IPS-NIHi11 (cell line): ENCODE results near the gene ELK3.

Experiments
- DNase-seq: peaks from one replicate; pipeline ENCODE4 v3.0.0; 2012; ENCODE audit warnings: mixed read lengths, low spot score

Gene ELK3

DNA sequence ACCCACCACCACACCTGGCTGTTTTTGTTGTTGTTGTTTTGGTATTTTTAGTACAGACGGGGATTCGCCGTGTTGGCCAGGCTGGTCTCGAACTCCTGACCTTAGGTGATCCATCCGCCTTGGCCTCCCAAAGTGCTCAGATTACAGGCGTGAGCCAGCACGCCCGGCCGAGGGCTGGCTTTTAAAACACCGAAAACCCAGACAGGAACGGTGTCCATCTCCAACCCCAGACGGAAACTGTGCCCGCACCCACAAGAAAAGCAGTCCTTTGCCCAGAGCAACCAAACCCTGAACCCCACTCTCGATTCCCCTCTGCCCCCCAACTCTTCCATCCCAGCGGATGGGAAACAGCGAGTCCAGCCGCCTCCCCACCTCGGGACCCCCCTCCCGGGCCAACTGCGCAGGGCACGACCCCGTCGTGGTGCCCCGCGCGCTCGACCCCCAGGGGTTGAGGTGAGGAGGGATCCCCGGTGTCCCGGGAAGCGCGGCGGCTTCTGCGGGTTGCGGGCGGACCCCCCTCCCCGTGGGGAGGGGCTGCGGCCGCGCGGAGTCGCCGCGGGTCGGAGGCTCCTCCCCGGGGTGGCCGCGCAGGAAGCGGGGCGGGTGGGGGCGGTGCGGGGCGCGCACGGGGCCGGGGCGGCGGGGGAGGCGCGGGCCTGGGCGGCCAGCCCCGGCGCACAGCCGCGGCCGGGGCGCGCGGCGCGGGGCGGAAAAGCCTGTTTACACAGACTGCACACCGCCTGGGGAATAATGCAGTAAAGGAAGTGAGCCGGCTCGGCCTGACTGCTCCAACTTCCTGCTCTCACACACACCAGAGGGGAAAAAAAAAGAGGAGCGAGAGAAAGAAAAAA, at the start of gene ELK3:
Gene ELK3, plus strand, starts transcription at position 651 of the 851 bp plus-strand sequence.
- peak; percentile 84 for DNase-seq

DNA sequence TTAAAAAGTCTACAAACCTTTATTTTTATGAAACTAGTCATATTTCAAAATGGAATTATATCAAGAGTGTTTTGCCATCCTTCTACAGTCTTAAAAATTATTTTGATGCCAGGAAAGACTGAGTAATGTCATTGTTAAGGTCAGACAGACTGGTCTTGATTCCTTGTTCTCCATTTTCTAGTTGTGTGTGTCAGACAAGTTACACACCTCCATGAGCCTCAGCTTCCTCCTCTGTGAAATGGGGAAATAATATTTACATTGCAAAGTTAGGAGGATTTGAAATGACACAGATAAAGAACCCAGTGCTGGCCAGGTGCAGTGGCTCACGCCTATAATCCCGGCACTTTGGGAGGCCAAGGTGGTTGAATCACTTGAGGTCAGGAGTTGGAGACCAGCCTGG, 47.4 kb upstream of the ELK3 start:
- DNase-seq = no peak

DNA sequence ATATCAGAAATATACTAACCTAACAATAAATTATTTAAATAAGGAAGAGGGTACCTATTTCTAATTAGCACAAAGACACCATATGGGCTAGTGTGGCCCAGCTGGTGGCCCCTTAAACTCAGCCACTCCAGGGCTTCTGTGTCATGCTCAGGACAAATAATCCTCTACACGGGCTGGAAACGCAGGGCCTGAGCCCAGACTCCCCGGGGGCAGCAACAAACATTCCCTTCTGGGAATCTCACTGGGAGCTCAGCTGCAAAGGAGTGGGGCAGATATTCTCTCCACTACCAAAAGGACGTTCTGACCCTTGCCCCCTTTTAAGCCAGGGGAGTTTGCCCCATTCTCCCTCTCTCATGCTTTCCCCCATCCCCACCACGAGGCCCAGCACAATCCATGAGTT, 43.7 kb upstream of the ELK3 start:
- DNase-seq = no peak

DNA sequence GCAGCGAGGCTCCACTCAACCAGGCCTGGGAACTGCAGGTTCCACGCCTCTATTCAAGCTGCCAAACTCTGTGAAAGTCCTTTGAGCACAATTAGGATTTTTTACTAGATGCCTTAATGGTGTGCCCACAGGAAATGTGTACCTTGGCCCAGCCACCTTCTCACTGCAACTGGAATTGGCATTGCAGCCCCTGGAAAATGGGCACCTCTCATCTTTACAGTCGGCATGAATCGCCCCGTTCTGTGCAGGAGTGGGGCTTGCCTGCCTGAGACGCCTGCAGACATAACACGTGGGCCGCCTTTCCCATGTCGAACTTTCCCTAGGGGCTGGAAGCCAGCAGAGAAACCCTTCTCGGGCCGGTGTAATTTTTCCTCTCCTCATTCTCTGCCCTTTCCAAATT, 42.0 kb upstream of the ELK3 start:
- DNase-seq = no peak

DNA sequence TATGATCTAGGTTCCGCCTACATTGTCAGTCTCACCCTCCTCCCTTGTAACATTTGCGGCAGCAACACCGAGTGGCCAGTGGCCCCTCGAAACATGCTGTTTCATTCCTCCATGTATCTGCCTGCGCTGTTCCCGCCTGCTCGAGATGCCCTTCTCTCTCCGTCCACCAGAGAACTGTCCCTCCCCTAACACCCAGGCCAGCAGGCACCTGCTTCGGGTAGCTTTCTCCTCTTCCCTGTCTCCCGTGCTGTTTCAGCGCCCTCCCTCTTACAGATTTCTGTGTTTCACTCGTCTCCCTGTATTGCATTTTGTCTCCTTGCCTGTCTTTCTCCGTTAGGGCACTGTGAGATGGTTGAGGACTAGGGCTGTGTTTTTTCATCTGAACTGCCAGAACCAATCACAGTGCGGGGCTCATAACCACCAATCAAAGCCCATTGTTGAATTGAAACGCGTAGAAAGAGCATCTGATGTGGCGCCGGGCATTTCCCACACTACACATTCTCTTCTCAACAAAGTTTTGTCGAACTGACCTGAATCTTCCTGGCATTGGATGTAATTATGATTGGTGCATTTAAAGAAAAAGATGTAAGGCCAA, 40.9 kb upstream of the ELK3 start:
- no peak for DNase-seq

DNA sequence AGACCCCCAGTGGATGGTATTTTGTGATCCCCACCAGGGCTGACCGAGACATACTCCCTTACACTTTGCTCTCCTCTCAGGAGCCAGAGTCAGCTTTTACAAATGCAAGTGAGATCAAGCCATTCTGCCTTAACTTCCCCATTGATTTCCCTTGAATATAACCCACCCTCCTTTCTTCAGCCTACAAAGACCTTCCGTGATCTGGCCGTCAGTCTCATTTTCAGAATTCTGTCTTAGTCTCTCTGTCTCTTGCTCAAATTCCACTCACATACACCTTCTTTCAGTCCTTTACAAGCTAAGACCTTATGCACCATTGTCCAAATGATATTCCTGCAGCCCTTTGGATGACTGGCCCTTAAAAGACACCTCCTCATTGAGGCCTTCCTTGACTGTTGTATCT, 39.0 kb upstream of the ELK3 start:
- no peak for DNase-seq

DNA sequence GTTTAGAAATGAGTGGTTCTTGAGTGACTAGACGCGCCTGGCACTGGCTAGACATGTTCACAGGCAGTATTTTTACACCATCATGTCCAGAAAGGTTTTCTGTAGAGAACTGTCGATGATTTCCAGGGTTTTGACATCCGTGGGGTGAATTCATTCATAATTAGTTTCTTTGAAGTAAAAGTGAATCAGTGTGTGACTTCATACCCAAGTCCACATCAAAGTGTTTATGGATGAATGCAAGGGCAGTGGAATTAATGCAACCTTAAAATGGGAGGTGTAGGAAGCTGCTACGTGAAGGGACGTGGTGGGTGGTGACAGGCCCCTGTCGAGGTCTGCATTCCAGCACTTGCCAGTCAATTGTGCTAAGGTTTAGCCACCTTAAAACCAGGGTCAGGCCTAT, 38.4 kb upstream of the ELK3 start:
- DNase-seq = no peak

DNA sequence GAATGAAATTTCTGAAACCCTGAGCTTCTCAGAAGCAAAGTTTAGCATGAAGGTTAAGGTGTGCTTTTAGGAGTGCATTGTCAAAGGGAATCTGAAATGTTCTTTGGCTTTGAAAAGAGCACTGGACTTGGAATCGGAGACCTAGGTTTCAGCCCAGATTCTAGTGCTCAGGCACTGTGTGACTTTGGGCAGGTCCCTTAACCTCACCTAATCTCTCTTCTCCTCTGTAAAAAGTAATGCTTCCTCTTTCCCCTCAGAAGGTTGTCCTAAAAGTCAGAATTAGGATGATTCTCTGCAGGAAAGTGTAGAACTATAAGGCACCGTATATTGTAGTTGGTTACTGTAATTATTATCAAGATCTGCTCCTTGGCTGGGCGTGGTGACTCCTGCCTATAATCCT, 38.0 kb upstream of the ELK3 start:
- no peak for DNase-seq

DNA sequence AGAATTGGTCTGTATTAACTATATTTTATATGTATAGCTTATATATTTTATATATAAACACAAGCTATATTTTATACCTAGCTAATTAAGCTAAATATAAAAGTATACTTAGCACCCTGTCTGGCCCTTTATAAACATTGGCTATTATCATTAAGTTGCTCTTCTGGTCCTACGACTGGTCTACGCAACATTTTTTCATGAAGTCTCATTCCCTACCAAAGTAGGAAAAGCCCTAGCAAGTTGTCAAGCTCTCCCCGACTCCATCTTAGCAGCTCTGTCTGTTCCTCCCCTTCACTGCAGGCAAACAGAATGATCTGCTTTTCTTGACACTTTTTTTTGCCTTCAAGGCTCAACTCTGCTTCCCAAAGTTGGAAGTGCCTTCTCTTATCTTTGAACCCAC, 36.7 kb upstream of the ELK3 start:
- DNase-seq = no peak

DNA sequence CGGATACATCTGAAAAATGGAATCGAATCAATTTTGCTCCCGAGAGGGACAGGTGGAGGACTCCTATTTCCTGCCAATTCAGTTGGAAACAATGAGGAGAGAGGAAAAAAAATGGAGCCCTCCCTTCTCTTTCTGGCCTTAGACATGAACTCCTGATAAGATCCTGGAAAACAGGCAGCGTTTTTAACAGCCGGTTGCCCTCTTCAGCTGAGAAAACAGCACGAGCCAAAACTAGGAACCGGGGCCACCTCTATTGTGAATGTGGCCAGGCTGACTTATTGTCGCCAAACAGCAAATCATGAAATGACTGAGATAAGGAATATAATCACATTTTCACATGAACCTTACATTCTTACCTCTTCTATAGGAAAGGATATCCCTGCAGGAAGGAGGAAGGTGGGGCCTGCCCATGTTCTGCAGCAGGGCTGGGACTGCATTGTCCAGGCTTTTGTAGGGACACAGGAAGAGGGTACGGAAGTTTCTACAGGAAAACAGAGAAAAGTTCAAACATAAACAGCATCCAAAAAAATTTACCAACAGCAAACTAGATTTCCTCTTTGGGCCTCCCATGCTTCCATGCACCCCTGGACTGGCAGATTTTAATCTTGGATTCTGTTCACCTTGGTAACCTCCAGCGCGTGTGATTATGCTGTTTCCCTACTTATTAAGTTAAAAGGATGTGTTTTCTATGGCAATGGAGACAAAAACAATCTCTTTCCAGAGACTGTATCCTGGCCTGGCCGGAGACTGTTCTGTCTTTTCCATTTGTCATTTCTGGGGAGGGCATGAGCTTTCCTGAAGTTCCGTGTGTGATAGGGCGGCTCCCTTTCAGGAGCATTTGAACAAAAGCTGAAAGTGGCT, 29.0 kb upstream of the ELK3 start:
- no peak for DNase-seq

DNA sequence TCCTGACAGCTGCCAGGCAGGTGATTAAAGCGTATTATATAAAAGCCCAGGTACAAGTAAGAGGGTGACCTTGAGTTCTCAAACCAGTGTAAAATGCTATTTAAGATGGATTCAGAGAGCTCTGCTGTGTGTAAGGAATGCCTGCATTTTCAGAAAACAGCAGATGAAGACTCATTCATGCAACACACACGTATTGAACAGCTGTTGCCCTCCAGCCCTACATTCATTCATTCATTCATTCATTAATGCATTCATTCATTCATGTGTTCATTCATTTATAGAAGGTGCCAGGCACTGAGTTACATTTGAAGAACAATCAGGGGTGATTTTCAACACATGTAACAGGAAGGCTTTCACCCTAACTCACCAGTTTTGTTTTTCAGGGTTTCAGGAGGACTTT, 27.4 kb upstream of the ELK3 start:
- DNase-seq = no peak

DNA sequence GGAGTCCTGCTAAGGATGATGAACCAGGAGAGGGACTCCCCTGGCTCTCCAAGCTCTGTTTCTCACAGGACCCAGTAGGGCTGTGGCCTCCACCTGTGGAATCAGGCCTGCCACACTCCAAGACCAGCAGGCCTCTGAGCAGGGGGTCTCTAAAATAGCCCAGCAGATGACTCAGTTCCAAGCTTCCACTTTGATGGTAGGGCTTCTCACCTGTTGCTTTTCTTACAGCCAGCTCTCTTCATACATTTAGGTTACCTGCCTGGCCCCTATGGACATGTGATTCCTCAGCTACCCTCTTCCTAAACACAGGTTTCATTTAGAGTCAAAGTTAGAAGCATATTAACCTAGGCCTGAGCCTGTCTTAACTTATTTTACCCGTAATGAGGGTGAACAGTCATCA, 26.7 kb upstream of the ELK3 start:
- no peak for DNase-seq

DNA sequence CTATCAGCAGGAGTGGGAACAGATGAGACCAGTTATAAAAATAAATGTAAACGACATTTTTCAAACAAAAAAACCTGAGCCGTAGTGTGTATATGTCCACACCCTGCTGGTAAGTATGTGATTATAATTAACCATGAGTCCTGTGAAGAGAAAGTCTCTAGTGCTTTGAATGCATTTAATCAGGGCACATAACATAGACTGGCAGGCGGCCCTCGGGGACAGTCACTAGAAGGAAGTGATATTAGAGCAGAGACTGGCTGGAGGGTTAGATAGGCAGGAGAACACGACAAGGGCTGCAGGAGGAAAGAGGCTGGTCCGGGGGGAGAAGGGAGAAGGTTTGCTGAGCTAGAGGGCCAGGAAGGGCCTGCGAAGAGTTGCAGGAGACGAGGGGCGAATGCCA, 23.8 kb upstream of the ELK3 start:
- DNase-seq = no peak

DNA sequence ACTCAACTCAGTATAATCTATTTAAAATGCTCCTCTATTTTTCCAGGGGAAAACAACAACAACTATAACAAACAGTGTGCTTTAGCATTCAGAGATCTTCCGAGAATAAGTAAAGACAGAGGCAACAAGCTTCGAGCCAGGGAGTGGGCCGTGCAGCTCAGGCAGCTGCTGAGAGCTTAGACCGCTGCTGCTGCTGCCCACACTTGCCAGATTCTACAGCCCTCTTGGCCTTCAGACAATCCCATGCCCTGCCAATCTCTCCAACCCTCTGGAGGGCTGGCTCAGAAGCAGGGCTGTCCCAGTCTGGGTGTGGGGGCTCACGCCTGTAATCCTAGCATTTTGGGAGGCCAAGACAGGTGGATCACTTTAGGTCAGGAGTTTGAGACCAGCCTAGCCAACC, 23.4 kb upstream of the ELK3 start:
- no peak for DNase-seq

DNA sequence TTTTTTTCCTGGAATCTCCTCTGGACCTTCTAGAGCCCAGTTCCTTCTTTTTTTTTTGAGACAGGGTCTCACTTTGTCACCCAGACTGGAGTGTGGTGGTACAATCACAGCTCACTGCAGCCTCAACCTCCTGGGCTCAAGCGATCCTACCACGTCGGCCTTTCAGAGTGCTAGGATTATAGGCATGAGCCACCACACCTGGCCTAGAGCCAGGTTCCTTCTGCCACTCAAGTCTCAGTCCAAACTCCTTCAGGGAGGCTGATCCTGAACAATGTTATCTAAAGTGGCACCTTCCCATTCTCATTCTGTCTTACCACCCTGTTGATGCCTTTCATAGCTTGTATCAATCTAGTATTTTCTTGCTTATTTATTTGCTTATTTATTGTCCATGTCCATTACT, 22.3 kb upstream of the ELK3 start:
- no peak for DNase-seq

DNA sequence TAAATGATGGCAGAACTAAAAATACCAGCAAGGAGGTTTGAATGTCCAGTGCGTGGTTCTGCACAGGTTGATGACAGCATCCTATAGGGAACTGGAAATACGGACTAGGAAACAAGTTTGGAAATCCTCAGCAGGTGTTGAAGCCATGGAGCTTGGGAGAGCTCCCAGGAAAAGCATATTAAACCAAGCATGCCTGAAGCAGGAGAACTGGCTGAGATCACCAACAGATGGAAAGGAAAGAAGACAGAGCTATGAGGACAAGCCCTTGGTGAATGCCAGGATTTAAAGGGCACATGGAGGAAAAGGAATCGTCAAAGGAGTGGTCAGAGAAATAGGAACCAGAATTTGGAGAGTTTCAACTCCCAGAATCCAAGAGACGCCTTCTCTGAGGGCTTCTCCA, 21.2 kb upstream of the ELK3 start:
- DNase-seq = no peak

DNA sequence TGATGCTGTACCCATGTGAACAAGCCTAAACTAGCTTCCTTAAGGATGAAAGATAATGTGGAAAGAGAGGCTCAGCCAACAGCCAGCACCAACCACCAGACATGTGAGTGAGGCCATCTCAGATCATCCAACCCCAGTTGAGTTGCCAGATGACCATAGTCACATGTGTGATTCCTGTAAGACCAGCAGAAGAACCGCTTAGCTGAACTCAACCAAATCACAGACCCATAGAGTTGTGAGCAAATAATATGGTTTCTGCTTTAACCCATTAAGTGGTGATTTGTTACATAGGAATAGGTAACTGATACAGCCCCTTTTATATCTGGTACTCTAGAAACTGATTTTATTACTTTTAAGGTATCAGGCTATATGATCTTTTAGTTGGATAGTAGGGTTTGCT, 17.6 kb upstream of the ELK3 start:
- DNase-seq = no peak

DNA sequence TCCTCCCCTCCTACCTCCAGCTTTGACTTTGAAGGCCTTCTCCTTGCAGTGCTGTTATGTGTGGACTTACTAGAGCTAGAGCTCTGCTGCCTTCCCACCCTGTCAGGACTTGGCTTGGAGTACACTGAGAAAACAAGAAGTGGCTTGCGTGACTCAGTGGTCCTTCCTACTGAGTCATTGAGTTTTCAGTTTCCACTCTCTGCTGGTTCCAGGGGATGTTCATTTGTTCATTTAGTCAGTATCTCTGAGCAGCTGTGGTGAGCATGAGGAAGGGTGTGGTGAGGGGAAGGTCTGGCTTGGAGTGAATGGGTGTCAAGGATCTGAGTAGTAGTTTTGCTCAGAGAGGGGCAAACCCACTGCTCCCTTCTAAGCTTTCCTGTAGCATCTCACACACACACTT, 17.2 kb upstream of the ELK3 start:
- no peak for DNase-seq

DNA sequence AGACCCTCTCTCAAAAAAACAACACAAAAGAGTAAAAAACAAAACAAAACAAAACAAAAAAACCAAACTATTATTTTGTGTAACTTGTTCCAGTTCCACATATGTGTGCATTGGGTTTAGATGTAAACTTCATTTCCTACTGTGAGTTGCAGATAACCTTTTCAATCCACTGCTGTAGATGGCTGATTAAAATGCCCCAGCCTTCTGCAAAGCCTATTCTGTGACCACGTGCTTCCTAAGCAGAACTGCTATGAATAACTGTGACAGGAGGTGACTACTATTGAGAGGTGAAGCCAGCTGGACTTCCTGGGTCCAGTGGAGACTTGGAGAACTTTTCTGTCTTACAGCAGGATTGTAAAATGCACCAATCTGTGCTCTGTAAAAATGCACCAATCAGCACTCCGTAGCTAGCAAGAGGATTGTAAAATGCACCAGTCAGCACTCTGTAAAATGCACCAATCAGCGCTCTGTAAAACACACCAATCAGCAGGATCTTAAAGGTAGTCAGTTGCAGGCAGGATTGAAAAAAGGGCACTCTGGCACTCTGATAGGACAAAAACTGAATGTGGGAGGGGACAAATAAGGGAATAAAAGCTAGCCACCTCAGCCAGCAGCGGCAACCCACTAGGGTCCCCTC, 10.3 kb upstream of the ELK3 start:
- no peak for DNase-seq

DNA sequence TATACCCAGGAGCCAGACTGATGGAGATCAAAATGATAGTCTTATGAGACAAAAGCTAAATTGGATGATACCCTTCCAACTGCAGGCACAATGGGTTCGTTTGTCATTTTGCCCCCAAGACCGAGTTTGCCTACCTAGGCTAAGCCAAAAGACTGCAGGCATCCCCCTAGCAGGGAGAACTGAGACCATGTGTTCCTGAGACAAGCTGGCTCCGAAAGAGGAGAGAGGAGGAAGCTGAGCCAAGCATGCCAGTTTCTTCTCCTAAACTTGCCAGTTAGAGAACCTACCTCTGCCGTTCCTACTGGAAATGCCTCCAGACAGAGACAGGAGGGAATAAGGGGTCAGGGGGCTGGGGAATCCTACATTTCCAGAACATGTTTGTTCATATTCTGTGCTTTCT, 8.3 kb upstream of the ELK3 start:
- no peak for DNase-seq

DNA sequence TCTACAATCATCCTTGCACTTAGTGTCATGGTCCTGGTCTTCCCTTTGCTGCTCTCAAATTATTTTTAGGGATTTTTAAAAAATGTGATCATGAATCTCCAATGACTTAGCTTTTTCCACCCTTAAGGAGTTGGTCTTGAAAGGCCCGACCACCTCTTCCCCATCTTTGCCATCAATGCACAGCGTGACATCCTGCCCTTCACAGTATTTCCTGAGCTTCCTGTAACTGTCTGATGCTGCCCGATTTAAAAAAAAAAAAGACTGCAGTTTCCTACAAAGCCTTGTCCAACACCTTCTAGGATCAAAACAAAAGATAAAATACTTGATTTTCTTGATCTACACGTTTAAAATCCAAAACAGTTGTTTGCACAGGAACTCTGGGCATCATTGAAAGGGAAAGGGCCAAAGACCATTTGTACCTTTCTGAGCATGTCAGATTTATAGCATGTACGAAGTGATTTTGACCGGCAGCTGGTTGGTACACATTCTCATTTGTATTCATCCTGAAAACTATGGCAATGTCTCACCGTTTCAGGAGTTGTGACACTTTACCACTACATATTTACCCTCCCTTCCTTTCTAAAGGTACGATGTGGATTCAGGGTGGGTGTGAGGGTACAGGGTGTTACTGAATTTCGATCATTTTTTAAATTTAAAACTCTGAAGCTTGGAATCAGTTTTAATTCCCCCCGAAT, 7.4 kb upstream of the ELK3 start:
- no peak for DNase-seq

DNA sequence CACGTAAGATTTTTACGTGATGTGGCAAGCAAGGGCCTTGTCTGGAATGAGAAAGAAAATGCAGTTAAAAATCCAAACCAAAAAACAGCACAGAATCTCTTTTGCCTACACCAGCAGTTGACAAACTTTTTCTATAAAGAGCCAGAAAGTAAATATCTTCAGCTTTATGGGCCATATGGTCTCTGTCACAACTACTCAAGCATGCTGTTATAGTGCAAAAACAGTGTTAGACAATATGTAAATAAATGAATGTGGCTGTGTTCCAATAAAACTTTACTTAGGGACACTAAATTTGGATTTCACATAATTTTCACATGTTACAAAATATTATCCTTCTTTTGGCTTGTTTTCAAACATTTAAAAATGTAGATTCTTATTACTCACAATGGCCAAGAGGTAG, 6.2 kb upstream of the ELK3 start:
- no peak for DNase-seq
